ENCODE results near the gene TRIM38.

DNA sequence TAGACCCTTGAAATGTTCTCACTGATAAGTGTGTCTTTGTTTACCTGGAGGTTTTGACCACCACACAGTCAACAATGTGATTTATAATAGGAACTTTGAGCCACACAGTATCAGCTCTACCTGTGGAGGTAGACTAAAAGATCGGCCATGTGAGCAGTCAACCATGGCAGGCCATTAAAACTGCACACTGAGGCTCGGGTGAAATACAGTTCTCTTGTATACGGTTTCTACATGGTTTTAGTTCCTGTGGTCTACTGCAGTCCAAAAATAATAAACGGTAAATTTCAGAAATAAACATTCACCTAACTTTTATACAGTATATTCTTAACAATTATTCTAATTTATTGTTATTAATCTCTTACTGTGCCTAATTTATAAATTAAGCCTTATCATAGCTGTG lies 47.2 kb downstream of the TRIM38 start:
- TF ChIP-seq CTCF (conservative IDR thresholded peaks at IDR 0.05; ENCODE audit: low read length) (no peak), EZH2phosphoT487 (IDR thresholded peaks at IDR 0.05; ENCODE audit: borderline replicate concordance) (no peak)

Data from Loucy (cell line).